GM12874 (cell line): Measurements from ENCODE around the gene ASTN2.

Experiments used
- TF ChIP-seq, protein P1 (sequence below): IDR thresholded peaks from 2 replicates; pipeline ENCODE4 v1.5.1; 2011; ENCODE audit warnings: low read depth, mild to moderate bottlenecking, control low read depth, low read length, moderate library complexity; ENCODE audit not compliant: insufficient read depth

ASTN2 gene

DNA sequence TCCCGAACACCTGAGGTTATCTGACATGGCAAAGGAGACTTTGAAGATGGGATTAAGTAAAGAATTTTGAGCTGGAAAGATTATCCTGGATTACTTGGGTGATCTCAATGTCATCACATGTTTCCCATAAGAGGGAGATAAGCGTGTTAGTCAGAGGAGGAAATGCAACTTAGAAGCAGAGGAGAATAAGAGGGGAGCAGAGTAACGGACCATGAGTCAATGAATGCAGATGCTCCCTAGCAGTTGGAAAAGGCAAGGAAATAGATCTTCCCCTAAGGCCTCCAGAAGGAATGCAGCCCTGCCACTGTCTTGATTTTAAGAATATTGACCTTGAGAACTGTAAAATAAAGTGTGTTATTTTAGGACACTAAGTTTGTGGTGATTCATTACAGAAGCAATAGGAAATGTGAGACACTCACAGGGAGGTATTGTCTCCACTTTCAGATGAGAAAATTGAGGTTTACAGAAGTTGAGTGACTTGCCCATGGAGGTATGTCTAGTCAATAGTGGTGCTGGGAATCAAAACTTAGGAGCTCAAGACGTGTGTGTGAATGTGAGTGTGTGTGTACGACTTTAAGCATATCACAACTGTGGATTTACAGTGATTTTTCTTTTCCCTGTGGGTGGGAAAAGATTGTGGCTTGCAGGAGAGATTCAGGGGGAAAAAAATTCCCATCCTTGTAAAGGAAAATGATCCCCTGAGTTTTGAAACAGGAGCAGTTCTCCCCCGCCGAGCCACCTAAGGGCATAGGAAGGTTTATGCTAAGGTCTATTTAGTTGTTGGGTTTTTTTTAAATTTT lies 602.4 kb downstream of the ASTN2 start:
- TF ChIP-seq, protein P1, sequence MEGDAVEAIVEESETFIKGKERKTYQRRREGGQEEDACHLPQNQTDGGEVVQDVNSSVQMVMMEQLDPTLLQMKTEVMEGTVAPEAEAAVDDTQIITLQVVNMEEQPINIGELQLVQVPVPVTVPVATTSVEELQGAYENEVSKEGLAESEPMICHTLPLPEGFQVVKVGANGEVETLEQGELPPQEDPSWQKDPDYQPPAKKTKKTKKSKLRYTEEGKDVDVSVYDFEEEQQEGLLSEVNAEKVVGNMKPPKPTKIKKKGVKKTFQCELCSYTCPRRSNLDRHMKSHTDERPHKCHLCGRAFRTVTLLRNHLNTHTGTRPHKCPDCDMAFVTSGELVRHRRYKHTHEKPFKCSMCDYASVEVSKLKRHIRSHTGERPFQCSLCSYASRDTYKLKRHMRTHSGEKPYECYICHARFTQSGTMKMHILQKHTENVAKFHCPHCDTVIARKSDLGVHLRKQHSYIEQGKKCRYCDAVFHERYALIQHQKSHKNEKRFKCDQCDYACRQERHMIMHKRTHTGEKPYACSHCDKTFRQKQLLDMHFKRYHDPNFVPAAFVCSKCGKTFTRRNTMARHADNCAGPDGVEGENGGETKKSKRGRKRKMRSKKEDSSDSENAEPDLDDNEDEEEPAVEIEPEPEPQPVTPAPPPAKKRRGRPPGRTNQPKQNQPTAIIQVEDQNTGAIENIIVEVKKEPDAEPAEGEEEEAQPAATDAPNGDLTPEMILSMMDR = no peak

DNA sequence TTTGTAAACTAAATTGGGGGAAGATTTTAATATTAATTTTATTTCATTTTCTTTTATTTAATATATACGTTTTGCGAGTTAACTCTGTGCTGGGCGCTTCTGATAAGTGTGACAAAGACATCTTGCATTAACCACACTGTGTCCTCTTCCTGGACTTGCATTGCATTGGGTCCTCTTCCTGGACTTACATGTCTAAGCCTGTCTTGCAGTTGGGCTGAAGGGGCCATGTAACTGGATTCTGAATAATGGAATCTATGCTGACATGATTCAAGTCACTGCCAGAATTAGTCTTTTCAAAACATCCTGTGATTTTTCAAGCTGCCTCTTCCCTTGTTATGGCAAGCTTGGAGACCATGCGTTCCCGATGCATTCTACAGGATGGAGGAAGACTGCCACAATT lies 605.2 kb downstream of the ASTN2 start:
- TF ChIP-seq, protein P1 = no peak

DNA sequence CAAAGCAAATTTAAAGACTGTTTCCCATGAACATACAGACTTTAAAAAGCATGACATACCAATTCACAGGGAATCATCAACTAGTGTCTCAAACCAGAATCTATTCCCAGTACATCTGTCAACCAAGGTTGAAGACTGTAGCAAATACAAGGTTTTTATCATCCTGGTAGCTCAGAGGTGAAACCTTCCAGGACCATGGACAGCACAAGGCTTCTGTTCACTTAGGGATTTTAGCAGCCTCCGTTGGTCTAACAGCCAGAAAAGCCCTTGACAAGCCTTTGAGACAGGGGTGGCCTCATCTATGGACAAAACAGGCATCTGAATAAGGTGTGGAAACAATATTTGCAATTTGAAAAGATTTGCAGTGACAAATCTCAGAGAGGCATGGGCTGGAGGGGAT lies 608.8 kb downstream of the ASTN2 start:
- TF ChIP-seq, protein P1 = no peak

DNA sequence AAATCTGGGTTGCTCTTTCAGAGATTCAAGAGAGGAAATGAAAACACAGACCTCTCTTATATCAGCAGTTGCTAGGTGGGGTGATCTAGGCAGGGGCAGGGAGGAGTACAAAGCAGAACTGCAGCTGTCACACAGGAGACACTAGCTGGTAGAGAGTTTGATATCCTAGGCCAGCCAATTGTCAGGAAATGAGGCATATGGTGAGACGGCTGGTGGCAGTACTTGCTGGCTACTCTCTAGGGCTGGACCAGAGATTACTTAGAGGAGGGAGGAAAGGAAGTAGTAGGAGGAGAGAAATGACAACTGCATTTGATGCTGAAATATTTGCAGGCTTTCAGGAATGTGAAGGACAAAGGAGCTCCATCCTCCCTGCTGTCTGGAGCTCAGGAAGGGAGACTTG lies 614.0 kb downstream of the ASTN2 start:
- TF ChIP-seq, protein P1 = no peak

- TF ChIP-seq, protein P1 = no peak
Measured at GRCh38 chr9:116800074-116800473, 614.8 kb downstream of the ASTN2 start.

DNA sequence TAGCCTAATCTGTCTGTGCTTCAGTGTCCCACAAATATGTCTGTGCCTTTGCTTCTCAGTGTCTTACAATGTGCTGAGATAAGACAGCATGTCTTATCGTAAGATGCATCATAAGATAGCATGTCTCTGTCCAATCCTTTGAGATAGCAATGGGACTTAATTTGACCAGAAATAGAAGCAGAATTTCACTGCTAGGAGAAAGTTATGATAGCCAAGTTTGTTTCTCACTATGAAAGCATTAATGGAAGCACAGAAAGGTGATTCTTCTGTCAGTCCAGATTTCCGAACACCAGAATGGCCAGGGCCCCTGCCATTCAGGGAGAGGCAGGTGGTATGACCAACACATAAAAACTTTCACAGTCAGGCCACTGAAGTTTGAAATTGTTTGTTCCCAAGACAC lies 616.3 kb downstream of the ASTN2 start:
- TF ChIP-seq, protein P1 = no peak

DNA sequence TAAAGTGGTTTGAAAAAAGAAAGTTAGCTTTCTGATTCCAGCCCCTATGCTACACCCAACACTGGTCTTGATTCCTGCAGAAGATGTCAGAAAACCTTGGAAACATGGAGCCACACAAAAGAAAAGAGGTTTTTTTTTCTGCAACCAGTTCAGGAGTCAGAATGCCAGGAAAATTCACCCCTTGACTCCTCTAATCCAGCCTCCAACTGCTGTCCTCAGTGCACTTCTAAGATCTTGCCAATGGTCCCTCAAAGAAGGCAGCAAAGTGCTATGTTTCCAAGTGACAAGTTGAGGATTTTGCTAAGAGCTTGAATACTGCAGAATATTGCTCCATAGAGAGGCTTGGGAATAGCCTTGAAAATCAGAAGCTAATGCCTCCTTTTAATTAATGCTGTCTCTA lies 617.6 kb downstream of the ASTN2 start:
- TF ChIP-seq, protein P1 = no peak
